ENCODE measurements around the gene BUB3.

- TF ChIP-seq CTCF (conservative IDR thresholded peaks at IDR 0.05) (no peak), ZFX (IDR thresholded peaks at IDR 0.05) (no peak)
These were observed 6.4 kb upstream of the BUB3 start, which contains the start of gene HMX2 for GRCh38 chr10:123147635-123148413.

Measured in C4-2B (cell line).